ENCODE data around the gene HOXA3.

The HOXA3 gene

DNA sequence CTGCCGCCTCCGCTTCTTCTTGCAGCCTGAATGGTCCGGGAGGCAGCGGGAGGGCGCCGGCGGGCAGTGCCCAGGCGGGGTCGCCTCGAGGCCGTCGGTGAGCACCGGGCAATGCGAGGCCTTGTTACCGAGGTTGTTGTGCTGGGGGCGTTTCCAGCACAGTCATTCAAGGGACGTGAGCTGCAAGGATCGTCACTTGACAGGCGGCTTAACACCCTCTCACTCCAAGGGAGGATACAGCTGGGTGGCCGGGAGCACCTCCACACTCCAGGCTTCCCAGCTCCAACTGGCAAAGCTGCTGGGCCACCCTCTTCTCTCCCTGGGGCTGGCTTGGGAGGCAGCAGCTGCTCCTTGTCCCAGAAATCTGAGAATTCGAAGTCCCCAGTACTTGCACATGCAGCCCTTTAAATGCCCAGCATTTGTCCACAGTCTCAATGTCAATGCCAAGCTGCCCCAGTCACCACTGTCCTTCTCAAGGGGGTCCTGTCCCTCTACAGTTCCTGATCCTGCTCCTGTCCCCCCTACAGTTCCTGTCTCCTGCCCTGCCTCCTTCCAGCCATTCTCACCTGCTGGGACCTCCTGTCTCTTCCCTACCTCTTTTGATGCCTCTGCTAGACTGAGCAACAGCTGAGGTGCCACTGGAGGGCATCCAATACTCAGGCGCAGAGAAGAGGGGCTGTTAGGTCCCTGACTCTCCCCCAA, 37.1 kb upstream of the HOXA3 start:
- DNase-seq: no peak

DNA sequence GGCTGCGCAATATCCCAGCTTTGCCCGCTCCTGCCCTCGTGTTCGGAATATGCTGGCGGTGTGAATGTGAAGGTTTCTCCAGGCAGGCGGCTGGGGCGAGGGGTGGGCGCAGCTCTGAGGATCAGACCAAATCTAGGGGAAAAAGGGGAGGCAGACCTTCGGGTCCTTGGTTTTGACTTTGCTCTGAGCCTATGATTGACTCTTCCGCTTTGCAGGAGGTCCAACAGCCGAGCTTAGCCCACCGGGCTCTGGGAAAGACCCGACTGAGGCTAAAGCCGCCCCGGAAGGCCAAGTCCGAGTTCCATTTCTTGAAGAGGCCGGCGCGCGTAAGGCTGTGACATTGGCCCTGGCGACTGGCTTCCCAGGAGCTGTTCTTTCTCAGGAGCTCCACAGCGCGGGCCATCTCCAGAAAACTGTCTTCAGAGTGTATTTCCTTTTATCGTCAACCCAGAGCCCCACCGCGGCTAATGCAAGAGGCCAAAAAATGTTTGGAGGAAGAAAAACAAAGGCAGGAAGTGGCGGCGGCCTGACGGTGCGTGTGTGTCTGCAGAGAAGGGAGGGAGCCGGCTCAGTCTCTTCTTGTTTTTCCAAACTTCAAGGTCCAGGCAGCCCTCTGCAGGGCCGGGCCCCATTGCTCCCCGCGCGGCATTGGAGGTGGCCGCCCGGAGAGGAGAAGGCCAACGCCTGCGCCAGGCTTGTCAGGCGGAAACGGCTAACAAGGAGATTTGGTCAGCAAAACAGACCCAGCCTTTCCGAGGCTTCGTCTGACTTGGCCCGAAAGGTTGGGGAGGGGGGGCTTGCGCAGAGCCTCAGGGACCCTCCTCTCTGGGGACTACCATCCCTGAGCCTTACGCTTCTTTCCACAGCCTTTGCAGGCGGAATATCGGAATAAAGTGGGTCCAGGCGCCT, 36.3 kb upstream of the HOXA3 start:
- no peak for DNase-seq

DNA sequence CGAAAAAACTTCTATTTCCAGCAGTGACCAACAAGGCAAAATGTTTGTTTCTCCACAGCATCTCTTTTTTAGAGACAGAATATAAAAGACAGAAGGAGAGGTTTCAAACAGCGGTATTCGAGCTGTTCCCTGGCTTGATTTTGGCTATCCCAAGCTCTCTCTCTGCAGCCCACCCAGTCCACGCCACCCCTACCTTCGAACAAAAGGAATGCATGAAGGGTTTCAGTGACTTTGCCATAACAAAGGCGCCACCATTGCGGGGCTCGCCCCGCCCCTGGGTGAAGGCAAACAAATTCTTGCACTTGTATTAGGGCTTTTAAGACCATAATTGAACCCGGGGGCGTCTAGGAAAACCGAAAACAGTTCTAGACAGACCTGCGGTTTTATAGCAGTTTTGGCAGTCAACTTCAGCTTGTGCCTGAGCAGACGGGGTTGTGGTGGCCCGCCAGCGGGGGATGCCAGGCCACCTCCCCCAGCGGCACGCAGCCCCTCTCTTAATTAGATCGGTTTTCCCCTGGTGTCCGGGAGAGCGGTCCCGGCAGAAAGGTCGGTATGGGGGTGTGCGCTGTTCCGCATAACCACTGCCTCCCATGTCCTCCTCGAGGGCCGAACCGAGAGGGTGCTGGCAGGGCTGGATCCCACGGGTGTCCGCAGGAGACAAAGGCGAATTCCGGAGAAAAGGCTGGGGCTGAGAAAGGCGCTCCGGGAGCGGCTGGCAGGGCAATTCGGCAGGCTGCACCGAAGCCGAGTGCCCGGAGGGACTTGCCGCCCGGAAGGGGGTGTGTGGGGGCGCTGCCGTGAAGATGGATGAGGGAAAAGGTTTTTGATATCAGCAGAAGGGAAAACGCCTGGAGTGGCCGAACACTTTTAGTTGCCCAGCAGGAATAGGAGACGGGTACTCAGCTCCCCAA, 35.3 kb upstream of the HOXA3 start:
- DNase-seq: no peak

DNA sequence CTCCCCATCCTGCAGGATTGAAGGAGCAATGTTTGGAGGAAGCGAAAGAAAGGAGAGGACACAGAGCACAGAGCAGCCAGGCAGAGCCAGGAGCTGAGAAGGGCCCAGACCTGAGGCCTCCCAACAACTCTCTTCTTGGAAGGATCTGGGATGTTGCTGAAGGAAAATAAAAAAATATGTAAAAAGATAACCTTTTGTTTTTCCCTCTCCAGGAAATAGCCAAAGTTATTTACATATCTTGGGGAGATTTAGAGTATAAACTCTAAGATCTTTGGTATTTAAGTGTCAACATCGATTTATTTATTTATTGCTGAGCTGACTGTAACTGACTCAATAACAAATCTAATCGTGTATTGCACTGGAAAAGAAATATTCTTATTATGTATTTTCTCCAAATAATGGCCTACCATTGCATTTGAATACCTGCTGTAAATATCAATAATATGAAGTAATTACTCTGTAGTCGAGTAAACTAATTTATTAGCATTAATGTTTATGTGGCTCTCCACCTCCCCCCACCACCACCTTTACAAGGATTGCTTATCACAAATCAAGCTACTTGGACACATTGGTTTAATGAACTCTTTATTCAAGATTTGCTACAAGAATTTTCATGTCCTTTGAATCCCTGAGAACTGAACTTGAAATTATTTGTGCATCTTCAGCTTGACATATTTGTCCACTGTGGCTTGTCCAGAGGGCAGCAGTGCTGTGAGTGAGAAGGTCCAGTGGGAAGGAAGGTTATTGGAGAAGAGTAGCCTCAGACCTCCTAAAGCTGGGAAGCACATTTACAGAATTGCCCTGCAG, 34.5 kb upstream of the HOXA3 start:
- DNase-seq: no peak

DNA sequence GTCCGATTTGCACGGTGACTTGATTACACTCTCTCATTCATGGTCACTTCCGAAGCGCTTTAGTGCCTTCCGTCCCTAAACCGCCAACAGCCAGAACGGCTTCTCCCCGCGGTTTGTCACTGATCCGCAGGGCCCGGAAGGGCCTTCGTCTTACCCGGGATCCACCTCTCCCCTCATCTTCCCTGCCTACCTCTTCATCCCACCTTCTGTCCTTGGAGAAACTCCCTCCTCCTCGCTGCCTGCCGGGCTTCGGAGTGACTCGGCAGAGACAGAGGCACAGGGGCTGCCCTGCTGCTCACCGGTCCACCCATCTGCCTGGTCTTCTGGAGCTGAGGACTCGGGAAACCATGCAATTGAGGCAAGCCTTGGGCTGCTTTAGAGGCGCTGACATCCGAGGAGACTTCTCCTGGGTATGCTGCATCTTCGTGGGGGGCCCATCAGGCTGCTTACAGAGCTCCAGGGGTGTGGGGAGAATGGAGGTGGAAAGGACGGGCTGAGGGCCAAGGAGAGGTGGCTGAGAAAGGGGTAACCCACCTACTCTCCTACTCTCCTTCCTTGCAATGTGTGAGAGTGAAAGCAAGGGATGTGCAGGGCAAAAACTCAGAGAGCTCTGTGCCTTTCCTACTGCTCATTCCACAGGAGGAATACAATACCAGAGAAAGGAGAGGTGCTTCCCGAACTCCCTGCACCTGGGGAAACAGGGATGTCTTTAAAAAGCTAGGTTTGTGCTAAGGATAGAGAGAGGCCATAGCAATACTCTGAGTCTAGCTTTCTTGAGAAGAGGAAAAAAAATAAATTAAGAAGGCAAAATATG, 33.7 kb upstream of the HOXA3 start:
- no peak for DNase-seq

DNA sequence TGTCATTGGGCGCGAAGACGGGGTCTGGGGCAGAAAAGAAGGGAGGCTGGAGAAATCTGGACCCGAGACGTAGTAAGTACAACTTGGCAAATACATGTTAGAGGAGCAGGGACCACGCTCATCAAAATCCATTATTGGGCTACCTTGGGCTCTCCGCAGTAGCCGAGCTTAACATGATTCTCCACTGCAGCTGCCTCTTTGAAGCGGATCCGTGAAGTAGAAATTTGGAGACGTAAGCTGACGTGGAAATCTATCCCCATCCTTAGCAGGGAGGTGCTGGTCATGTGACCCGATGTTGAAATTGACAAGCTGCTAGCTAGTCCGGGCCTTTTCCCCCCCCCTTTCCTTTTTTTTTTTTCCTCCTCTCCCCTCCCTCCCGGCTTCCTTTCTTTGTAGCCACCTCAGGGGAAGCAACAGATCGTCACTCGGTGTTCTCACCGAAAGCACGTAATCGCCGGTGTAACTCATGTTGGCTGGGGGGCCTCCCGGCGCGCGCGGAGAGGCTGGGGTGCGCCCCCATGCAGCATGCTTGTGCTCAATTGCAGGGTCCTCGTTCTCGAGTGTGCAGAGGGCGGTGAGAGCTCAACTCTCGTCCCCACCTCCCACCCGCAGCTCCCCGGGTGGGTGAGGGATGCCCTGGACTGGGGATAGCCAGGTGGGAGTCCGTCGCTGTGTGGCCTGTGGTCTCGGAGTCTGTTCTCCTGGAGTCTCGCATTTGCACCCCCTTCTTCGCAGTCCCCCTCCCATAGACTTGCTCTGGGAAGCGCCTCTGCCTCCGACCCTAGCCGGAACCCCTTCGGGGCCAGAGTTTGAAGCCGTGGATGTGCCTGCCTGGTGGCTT, 32.9 kb upstream of the HOXA3 start, which contains the start of gene HOXA11:
Gene HOXA11 (minus strand): TSS at position 220 of the 841 bp plus-strand sequence. CDS start 88 bp downstream, at position 132.
- no peak for DNase-seq

DNA sequence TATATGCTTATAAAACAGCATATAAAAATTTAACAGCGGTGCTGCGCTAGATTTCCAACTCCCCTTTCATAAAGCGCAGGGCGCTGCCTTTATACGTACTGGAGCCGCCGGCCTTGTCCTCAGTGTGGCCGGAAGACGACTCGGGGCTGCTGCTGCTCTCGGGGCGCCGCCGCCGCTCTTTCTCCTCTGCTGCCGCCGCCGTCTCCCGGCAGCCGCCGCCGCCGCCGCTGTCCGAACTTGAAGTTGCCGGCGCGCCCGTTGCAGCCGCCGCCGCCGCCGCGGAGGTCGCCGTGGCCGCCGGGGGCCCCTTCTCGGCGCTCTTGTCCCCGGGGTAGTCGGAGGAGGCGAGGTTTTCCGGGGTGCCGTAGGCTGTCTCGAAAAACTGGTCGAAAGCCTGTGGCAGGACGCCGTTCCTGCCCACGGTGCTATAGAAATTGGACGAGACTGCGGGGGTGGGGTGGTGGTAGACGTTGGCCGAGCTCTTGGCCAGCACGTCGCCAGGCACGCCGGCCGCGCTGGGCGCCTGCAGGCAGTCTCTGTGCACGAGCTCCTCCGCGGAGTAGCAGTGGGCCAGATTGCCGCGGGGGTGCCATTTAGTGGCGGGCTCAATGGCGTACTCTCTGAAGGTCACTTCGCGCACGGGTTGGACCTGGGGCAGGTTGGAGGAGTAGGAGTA, 32.1 kb upstream of the HOXA3 start:
- DNase-seq: no peak

DNA sequence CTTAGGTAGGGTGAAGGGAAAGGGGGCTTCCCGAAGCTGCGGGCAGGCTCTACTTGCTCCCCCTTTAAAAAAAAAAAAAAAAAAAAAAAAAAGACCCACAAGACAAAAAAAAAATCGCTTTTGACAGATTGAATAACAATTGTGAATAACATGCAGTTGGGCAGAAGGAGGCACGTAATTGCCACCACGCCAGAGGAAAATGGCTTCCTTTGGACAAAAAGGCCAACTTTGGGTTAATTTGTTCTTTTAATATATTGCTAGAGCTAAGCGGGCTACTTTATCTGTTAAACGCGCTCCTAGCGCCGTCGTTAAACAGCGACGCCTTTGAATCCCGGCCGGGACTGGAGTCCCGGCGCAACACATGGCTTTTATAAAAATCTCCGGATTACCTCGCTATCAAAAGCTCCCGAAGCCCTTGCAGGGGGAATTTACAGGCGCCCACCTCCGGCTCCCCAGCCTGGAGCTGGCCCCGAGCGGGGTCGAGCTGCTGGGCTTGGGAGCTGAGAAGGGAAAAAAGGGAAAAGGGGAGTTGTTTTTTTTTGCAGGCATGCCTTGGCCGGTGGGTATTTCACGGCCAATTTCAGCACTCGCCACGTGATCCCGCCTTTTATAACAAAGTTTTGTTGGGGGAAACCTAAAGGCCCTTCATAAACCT, 31.4 kb upstream of the HOXA3 start:
- no peak for DNase-seq

DNA sequence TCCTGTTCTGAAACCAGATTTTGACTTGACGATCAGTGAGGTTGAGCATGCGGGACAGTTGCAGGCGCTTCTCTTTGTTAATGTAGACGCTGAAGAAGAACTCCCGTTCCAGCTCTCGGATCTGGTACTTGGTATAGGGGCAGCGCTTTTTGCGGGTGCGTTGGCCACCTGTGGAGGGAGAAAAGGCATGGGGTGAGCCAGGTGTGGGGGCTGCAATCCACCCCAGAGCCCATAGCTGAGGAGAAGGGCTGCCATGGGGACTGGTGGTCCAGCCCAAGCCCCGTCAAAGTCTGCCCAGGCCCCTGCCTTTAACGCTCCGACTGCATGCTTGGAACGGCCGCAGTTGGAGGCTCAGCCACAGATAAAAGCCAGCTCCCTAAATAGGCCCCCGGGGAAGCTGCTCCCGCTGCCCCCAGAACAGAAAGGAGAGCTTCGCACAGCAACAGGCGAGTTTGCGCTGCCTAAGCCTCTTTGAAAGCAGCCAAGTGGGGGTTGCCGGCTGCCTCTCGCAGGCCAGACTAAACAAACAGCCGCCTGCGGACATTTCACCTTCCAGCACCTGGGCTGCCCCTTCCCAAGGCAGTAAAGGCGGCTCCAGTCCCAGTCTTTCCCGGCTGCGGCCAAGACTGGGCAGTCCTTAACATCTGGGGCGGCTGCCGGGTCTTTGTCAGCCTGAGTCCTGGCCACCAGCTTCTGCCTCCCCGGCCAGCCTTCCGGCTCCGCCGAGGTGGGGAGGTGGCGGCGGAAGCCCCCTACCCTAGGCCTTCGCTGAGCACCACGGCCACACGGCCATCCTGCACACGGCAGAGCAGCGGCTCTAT, 30.7 kb upstream of the HOXA3 start:
- no peak for DNase-seq

DNA sequence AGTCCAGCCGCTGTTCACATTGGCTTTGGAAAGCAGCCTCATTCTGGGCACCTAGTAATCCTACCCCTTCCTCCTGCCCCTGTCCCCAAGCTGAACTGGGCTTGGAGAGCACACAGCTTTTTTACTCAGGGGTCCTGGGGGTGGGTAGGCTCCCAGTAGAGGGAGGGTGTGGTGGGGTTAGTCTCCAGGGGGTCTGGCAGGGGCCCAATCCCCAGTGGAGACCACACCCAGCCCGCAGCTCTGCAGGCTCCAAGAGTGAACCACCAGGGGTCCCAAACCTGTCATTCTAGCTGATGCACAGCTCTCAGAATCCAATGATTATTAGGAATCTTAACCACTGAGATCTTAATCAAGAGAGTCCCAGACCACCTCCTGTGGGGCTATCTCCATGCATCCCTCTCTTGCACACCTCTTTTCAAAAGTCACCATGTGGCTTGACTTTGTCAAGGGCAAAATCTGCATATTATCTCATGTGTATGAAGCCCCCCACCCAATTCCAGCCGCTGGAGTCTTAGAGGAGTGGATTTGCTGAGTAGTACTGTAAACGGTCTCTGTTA, 30.0 kb upstream of the HOXA3 start:
- no peak for DNase-seq

DNA sequence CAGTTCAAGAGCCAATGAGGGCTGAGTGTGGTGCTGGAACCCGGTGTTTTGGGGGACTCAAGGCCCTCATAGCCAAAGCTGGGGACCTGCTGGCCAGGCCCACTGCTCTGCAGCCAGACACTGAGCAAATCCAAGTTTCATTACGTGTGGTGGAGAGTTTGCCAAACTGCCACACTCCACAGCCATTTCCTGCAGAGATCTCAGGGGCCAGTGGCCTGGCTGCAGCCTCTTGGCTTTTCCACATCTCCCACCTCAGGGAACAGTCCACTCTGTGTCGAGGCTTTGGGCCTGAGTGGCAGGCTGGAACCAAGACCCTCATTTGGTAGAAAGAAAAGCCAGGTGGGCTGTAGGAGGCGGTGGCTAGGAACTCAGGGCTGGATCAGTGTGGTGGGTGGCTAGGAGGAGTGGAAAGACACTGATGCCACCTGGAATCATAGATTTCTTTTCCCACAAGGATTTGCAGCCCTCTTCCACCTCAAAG, 29.5 kb upstream of the HOXA3 start:
- DNase-seq: no peak

DNA sequence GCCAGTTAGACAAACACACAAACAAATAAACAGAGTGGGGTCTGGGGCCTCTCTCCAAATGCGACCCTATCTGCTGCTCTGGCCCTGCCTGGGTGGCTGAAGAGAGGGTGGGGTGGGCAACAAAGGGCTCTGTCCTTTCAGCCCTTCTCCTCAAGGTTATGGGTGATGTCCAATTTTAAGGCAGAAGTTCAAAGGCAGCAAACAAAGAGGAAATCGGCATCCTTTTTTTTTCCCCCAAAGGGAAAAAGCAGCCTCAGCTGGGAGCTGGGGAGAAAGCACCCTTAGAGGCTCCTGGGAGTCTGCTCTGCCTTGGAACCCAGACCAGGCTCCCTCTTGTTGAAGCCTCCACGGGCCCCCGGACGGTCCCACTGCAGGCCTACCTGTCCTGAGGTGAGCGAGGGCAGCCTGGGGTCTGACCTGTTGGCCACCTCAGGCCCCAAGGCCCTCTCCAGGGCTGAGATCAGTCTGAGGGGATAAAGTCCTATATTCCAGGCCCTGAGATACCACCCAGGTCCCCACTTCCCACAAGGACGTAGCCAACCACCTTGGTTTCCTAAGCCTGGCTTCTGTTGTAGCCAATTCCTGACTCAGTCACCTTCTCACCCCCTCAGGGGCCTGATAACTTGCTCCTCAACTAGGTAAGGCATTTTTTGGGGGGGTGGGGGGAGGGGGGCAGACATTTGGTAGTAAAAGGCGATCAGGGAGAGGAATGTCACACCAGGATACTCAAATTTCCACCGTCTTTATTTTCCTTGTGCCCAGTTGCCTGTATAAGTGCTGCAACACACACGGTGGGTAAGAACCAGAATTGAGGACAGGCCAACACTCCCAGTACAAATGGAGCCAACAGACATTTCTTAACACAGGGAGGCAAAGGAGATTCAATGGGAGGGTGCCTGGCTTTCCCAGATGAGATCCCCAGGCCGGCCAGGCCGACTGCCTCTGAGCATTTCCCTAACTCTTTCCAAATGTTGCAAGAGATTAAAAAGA, 28.3 kb upstream of the HOXA3 start:
- no peak for DNase-seq

DNA sequence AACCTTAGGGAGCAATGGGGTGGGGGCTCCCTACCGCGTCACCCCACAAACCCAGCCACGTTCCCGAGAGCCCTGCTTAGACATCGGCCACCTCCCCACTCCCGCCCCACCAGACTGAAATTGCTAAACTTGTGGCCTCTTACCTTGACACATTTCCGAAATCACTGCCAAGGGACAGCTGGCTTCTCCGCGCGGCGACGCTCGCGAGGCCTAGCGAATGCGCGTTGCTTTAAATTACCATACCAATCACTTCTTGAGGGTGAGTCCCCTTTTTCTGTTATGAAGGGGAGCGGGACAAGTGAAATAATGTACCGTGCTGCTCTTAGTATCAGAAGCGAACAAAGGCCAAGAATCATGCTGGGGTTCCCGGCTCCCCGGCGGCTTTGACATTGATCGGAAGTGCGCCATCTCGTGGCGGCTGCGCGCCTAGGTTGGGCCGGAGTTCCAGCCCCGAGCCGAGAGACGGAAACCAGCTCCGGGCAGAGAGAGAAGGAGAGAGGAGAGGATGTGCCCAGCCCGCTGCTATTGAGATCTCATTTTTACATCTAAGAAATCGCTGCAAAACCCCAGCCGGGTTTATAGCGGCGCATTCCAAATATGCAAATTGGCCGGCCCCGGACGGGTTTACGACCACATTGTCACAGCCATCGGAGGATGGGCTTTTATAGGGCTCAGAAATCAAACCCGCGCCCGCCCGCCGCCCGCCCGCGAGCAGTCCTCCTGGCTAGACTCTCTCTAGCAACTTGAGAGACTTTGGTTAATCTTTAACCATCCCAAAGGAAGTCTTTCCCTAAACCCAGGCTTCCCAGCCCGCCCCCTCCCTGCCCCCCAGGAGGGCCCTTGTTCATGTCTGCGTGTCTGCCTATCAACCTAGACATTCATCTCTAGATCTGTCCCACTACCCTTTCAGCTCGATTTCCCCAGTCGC, 27.4 kb upstream of the HOXA3 start:
- DNase-seq: peak; percentile 85

DNA sequence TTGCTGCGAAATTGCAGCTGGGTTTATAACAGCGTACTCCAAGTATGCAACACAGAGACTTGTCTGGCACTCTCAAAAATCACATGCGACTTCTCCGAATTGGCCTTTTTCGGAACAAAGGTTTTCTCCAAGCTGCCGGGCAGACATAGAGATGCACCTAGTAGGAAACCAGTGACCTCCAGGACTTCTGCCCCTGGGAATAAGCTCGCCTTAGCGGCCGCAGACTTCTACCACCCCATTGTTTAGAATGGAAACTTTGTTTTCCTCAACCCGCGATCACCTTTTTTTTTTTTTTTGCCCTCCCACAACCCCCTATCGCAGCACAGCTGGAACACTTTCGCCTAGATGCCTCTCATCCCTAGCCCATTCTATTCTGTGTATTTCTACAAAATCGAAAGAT, 26.6 kb upstream of the HOXA3 start:
- DNase-seq: no peak

DNA sequence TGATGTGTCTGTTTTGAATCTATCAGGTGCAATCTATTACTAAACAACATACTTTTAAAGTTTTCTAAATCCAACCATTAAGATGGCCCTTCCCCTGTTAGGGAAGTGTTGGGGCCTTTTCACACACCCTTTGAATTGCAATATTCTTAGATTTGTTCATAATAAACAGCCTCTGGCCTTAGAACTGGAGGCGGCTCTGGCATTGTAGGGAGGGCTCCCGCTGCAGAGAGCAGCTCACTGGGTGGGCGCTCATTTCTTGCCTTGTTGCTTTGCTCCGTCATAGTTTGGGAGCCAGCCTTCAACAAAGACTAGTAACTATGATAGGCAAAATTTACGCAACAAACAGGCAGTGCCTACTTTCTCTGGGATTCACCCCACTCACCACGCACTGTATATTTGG, 26.0 kb upstream of the HOXA3 start:
- no peak for DNase-seq
